ENCODE results near the gene CAPN15.

Gene CAPN15

GRCh38 chr16:508884-509736 is 18.4 kb upstream of the CAPN15 start:
- no peak overlapping the region for H3K4me3 ChIP-seq (ENCODE audit: low read depth, low read length)
- TF ChIP-seq CTCF (IDR thresholded peaks at IDR 0.05; ENCODE audit: borderline replicate concordance, insufficient read depth, low read depth, low read length) = no peak

GRCh38 chr16:510066-510825 is 17.3 kb upstream of the CAPN15 start:
- H3K4me3 ChIP-seq (ENCODE audit: low read depth, low read length) = no peak overlapping the region
- TF ChIP-seq CTCF (IDR thresholded peaks at IDR 0.05; ENCODE audit: borderline replicate concordance, insufficient read depth, low read depth, low read length) = no peak

- H3K4me3 ChIP-seq (ENCODE audit: low read depth, low read length) = no peak overlapping the region
- no peak for TF ChIP-seq CTCF (IDR thresholded peaks at IDR 0.05; ENCODE audit: borderline replicate concordance, insufficient read depth, low read depth, low read length)
These were observed 14.7 kb upstream of the CAPN15 start for GRCh38 chr16:512802-513201.

GRCh38 chr16:513950-514349 is 13.6 kb upstream of the CAPN15 start:
- H3K4me3 ChIP-seq (ENCODE audit: low read depth, low read length) = no peak overlapping the region
- no peak for TF ChIP-seq CTCF (IDR thresholded peaks at IDR 0.05; ENCODE audit: borderline replicate concordance, insufficient read depth, low read depth, low read length)

- no peak overlapping the region for H3K4me3 ChIP-seq (ENCODE audit: low read depth, low read length)
- no peak for TF ChIP-seq CTCF (IDR thresholded peaks at IDR 0.05; ENCODE audit: borderline replicate concordance, insufficient read depth, low read depth, low read length)
These were observed 12.2 kb upstream of the CAPN15 start for GRCh38 chr16:515175-515938.

GRCh38 chr16:515939-516226 is 11.6 kb upstream of the CAPN15 start:
- no peak for TF ChIP-seq CTCF (IDR thresholded peaks at IDR 0.05; ENCODE audit: borderline replicate concordance, insufficient read depth, low read depth, low read length)
- H3K4me3 ChIP-seq (ENCODE audit: low read depth, low read length) = no peak overlapping the region
